ENCODE data around the gene RMDN2.
"Not testable (repeated sequence)": the region's sequence is repeated elsewhere in the genome, so short reads cannot be mapped to it uniquely, and the experiment has no call there.

Gene RMDN2

DNA sequence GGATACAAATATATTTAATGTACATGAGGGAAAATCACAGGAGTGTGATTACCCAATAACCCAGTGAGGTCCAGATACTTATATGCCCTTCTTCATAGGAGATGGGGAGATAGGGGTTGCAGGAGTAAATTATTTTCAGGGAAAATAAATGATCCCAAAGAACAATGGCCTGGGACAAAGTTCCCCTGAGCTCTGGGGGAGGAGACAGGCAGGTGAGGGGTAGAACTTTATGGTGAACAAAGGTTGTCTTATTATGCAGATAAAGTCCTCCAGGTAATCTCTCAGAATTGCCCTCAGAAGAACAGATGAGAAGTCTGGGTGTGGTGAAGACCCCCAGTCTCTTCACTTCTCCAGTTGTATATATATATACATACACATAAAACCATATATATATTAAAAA is 22.1 kb upstream of the RMDN2 start:
- no peak for DNase-seq

DNA sequence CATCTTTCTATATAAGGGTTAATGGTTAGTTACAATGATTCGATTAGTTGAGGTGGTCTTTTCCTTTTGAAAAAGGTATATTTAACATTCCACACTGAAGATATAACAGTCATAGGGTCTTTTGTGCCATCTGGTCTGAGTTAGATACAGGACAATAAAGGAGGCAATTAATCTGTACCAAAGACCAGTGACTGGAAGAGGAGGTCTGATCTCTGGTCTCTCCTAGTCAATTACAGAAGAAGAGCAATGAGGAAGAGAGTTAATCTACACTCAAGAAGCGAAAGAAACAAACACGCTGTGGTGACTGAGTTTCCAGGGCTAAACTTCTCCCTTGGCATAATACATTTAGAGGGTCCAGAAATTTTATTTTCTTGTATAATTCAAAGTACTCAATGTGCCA is 20.7 kb upstream of the RMDN2 start:
- no peak for DNase-seq

DNA sequence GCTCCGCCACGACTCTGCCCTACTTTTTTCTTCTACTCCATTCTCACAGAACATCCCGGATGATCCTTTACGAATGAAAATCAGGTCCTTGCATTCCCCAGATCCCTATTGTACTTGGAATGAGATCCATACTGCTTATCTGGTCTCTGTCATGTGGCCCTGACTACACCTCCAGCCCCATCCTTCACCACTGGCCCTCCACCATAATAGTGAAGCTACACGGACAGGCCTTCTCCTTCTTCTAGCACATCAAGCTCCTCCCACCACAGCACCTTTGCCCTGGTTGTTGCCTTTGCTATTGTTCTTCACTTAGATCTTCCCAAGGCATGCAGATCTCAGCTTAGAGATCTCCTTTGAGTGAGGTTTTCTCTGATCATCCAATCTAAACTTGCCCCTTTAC is 20.1 kb upstream of the RMDN2 start:
- DNase-seq = no peak

DNA sequence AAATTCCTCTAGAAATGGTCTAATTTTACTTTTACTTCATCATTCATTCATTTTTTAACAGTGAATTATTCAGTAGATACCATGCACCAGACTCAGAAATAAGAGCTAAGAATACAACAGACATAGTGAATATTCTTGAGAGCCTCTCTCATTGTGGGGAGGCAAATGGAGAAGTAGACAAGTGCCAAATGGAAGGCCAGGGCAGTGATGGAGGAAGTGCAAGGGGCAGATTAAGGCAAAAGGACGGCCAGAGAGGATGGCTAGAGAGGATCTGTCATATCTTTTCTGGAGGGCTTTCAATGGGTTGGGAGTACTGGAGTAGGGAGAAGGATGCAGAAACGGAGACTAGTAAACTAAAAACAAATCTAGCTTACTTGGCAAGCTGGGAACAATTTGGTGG is 19.0 kb upstream of the RMDN2 start:
- no peak for DNase-seq

DNA sequence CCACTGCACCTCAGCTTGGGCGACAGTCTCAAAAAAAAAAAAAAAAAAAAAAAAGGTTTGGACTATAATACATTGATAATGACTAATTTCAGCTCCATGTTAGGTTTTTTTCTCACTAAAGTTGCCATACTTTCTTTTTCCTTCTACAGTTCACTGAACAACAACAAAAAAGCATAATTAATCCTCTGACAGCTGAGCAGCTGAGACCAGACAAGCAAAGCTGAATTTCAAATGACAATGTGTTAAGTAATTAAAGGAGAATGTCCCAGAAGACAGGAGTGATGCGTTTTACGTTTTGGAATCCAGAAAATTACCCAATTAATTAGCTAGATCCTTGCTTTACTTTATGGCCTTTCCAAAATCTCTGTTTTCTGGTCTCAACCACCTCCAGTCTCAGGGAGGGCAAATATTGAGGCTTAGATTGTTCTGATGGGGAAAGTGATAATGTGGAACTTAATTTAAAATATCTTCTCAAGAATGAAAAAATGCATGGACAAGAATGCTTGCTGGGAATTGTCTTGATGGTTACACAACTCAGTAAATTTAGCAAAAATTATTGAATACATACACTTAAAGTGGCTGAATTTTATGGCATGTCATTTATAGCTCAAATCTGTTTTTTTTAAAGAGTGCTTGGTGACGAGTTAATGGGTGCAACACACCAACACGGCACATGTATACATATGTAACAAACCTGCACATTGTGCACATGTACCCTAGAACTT is 17.4 kb upstream of the RMDN2 start:
- no peak for DNase-seq

DNA sequence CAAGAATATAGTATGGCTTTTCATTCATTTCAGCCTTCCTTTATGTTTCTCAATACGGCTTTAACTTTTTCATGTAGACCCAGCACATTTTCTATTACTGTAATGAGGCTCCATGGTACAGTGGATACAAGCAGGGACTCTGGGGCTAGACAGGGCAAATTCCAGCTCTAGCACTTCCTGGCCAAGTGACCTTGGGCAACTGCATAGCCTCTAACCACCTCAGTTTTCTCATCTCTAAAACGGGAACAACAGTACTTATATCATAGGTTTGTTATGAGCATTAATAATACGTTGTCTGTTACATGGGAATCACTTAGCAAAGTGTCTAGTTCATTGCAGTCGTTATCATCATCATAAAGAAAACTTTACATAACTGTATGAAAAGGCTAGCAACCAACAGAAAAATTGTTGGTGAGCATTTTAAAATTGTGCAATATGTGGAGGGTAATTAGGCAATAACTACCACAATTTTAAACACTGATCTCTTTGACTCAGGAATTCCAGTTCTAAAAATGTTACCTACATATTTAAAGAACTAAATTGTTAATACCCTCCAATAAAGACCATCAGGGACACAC is 13.7 kb upstream of the RMDN2 start:
- DNase-seq = no peak

DNA sequence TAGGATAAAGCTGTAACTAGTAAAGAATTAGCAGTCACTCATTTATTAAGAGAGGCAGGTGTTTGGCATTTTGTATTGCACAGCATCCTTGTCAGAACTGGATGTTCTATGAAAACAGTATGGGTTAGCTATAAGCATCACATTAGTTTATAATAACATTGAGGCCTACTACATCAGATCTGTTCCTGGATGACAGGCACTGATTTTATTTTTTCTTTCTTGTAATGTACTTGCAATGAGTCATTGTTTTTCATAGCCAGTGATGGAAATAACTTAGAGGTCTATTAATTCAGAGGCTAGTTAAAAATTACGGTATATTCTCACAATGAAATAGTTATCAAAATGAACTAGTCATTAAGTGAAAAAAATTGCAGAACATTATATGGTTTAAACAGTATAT is 13.0 kb upstream of the RMDN2 start:
- no peak for DNase-seq

DNA sequence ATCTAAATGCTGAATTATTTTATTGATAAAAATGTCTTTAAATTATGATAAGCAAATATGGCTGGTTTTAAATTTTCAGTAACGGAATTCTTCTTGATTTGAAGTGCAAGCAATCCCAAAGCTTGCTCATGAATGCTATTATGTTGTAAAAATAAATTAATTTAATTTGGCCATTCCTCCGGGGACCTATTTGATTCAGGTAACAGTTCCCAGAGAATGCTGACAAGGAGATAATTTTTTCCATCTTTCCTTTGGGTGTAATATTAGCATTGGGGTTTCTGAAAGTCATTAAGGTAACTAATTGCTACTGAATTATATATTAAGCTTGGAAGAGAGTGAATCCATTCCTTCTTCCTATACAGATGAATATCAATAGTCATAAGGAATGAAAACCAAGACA is 12.5 kb upstream of the RMDN2 start:
- DNase-seq = no peak

DNA sequence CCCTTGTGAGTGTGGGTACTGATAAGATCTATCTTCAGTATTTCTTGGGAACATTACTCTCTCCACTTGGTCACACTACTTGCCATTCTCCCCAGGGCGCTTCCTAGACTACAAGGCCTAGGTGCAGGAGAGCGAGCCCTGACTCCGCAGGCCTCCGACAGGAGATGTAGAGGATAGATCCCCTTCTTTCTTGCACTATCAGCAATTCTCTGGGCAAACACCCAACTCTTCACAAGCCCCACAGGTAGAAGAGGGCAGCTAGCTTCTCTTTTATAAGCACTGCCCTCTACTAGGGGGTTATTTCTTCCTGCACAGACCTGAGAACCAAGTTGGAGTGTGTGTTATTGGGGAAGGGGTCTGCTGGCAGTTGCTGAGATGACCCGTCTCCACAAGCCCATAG is 10.7 kb upstream of the RMDN2 start:
- no peak for DNase-seq

DNA sequence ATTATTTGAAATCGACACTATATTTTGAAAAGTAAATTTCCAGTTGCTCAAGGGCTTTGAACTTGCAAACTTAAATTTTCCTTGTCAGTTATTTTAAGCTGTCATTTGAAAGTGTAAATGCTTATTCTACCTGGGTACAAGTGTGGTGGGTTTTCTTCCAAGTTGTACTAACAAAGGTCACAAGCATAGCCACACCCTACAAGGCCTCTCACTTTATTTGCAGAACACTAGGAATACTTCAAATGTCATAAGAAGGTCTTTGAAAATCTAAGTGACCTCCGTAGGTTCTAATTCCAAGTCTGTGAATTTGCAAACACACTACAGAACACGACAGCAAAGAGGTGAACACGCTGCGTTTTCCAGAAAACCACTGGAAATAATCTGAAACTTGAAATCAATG is 9.3 kb upstream of the RMDN2 start:
- DNase-seq = no peak

DNA sequence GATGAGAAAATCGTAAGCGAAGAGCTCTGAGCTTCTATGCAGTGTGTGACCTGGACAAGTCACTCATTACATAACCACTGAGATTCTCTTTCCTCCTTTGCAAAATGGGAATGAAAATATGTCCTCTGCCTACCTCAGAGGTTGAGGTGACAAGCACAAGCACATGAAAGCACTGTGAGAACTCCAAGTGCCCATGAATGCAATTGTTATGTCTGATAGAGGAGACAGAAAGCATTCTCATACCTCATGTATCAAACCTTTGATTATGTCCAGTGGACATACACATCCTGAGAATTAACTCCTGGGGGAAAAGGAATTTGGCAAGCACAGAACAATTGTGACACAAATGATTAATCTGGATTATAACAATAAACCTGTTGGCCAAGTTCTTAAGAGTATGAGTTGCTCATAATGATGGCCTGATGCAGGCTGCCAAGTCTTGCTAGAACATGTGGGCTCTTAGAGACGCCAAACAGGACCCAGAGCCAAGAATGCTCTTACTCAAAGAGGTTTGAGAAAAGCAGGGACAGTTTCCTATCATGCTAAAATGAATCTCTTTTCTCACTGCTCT is 8.5 kb upstream of the RMDN2 start:
- no peak for DNase-seq

DNA sequence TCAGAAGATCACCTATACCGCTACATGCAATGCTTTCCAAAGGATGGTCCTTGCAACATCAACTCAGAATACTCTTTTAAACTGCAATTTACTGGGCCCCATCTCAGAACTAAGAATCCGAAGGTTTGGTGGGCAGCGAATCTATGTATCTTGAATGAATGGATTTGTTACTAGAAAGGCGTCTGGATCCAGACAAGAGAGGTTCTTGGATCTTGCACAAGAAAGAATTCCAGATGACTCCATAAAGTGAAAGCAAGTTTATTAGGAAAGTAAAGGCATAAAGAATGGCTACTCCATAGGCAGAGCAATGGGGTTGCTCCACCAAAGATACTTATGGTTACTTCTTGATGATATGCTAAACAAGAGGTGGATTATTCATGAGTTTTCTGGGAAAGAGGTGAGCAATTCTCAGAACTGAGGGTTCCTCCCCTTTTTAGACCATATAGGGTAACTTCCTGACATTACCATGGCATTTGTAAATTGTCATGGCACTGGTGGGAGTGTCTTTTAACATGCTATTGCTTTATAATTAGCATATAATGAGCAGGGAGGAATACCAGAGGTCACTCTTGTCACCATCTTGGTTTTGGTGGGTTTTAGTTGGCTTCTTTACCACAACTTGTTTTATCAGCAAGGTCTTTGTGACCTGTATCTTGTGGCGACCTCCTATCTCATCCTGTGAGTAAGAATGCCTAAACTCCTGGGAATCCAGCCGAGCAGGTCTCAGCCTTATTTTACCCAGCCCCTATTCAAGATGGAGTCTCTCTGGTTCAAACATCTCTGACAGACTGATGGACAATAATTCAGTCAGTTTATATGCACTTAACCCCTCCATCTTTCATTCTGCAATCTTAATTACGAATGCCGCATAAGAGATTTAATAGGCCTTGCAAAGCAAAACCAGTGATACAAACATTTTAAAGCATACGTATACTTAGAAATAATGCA is 7.5 kb upstream of the RMDN2 start:
- DNase-seq = no peak

DNA sequence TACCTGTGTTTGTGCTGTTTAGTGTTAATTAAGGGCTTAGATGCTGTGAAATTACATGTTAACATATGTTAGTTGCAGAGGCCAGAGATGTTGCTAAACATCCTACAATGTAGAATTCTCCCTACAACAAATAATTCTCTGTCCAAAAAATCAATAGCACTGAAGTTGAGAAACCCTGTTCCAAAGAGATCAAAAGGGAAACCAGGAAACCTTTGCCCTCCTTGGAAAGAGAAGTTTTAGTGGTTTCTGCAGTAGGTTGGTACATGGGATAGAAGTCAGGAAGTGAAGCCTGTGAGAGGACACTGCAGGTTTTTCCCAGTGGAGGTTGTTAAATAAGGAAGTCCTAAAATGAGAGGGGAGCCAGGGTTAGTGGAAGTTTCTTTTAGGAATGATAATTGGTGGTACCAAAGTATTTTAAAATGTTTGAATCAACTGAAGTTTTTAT is 6.3 kb upstream of the RMDN2 start:
- DNase-seq = no peak

DNA sequence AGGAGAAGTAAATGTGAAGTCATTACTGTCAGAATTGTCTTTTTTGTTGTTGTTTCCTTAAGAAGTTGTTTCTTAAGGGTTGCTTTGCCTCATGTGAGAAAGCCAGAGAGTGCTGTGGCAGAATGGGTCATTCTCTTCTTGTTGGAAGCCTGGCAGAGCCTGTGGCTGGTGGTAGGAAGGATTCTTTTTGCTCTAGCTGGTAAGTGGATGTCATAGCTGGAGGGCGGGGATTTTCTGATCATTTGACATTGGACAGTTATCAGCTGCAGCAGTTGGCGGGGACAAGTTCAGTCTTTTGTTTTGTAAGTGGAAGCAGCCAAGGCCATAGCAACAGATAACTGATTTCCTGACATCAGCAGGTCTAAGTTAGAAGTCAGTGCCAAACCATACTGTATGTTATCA is 5.5 kb upstream of the RMDN2 start:
- no peak for DNase-seq

DNA sequence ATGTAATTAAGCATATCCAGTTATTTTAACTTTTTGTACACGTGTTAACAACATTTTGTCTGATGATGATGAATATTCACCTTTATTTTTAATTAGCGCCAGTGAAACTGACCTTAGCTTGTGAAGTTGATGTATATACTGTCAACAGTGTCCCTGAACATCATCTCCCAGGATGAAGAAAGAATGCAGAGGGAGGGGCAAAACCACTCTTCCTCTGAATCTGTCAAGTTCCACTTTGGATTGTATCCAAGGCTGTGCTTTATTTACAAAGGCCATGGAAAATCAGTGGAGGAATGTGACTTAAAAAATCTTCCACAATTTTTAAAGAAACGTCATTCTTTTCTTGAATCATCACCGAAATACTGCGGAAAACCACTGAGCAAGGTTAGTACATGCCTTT is 4.5 kb upstream of the RMDN2 start:
- no peak for DNase-seq

DNA sequence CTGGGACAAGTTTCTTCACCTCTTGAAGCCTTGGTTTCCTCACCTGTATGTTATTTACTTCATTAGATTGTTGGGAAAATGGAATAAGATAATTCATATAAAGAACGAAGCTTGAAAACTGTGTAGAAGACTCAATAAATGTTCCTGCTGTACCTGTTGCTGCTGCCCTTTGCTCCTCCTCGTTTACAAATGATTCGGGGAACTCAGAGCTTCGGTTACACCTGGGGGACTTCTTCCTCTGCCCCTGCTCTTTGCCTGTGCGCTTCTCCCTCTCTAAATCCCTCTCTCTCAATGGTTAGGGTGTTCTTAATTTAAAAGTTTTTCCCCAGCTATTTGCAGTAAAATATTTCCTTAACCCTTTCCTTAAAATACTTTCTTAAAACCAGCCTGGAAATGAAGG is 3.3 kb upstream of the RMDN2 start:
- DNase-seq = no peak

DNA sequence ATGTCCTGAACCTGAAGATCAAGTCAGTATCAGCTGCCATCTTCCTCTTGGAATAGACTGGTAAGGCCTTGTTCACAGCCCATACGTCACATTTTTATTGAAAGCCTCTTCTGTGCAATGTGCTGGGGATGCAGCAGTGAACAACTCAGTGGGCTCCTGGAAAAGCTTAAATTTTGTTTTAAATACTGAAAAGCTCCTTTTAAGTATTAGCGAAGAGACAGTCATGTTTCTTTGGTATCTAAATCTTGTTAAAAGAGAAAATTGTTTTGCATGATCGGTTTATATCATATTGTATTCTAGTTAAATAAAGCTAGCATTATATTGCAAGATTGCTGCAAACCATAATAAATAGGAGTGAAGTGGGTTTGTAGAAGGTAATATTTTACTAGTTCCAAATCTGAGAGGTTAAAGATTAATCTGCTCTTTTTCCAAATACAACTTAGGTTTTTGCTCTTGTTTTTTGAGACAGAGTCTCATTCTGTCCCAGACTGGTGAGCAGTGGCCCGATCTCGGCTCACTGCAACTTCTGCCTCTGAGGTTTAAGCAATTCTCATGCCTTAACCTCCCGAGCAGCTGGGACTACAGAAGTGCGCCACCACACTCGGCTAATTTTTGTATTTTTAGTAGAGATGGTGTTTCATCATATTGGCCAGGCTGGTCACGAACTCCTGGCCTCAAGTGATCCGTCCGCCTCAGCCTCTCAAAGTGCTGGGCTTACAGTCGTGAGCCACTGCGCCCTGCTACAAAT is 1.6 kb upstream of the RMDN2 start:
- no peak for DNase-seq

DNA sequence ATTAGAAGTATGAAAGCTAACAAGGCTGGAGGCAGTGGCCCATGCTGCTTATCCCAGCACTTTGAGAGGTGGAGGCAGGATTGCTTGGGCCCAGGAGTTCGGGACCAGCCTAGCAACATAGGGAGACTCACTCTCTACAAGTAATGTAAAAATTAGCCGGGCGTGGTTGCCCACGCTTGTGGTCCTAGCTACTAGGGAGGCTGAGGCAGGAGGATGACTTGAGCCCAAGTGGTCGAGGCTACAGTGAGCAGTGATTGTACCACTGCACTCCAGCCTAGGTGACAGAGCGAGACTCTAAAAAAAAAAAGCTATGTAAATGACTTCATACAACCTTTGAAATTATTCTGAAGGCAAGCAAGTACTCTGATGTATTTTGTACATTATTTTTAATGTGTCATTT is 1.5 kb downstream of the RMDN2 start:
- DNase-seq = no peak

DNA sequence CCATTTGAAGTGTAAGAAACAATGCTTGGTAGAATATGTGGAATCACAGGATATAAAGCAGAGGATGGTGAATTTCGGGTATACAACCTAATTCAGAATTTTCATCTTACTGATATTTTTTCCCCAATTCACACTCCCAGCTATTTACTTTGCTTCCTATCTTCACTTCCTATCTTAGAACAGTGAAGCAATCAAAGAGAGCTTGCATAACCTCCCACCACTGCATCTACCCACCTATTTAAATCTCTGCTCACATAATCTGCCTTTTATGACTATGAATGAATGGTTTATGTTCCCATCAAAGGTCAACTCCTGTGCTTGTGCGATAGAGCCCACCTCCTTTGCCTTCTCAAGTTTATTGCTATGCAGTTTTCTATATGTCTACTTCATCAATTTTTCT is 3.3 kb downstream of the RMDN2 start:
- no peak for DNase-seq

DNA sequence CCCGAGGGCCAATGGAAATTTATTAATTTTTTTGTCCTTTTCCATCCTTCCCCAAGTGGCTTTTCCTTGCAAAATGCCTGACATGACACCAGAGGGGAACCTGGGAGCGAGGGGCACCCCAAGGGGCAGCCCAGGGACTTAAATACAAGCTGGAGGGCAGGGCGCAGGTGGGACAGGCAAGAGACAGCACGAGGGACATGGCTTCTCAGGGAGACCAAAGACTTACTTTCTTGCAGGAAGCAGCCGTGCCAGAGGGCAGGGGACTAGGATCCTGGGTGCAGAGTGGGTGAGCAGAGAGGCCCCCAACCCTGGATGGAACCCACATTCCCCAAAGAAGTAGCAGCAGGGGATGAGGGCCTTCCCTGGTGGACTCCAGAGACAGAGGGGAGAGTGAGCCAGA is 5.3 kb downstream of the RMDN2 start:
- DNase-seq = not testable (repeated sequence)

DNA sequence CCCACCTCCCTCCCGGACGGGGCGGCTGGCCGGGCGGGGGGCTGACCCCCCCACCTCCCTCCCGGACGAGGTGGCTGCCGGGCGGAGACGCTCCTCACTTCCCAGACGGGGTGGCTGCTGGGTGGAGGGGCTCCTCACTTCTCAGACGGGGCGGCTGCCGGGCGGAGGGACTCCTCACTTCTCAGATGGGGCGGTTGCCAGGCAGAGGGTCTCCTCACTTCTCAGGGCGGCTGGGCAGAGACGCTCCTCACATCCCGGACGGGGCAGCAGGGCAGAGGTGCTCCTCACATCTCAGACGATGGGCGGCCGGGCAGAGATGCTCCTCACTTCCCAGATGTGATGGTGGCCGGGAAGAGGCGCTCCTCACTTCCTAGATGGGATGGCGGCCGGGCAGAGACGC is 7.8 kb downstream of the RMDN2 start:
- DNase-seq = not testable (repeated sequence)

DNA sequence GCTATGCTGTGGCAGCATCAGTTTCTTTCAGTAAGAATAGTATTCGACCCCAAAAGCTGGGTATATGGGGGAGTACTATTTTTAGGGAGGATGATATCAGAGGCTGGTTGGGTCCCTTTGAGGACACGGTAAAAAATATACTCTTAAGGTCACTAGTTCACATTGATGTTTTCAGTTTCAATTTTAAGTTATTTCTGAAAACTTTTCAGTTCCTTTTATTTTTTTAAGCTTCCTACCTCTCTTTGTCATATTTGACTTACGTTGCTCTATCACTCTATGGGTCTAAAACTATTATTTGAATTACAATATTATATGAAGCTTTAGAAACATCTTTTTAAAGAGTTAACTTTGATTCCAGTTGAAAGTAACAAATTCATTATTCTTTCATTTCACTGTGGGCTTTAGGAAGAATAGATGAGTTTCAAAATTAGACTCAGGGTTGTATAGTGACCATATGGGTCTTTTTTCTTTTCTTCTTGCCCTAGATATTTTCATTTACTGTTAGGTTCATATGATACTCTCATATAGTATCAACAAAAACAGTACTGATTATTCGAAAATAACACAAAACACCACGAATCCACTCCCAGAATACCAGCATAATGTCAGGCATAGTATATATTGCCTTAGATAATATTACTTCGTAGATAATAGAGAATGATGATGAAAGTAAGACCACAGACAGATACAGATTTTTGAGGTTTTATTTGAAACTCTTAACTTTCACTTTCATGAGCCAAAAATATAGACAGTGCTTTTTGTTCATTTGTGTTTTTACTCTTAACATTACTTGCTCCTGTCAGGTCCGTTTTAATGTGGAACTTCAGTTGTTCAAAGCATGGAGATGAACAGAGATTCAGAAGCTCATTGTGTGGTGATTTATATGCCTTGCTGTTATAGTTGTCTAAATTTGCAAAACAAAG is 9.8 kb downstream of the RMDN2 start:
- no peak for DNase-seq
